Right atrium auricular region (tissue), 2 donors: Measurements from ENCODE around the gene APP. TPM values are rescaled to one million over a fixed set of nuclear protein-coding genes. Genes with fewer than 3 reads are reported as not detected.

ENCODE experiments used
- DNase-seq: peaks from one replicate; pipeline ENCODE4 v3.0.0-alpha.2; 2019; ENCODE audit warnings: low spot score
- H3K27ac ChIP-seq, 2 donors: fragments of 200-600 bp; sonication (generic); 1 replicate in 1 of 2; 2 replicates in 1 of 2; pipeline ENCODE4 v1.5.1; 2016 to 2019
- H3K27me3 ChIP-seq, 2 donors: fragments of 200-600 bp; sonication (generic); one replicate each; pipeline versions ENCODE4 v1.5.1 to v1.6.0; 2017 to 2019
- H3K36me3 ChIP-seq: fragments of 200-600 bp; sonication (generic); one replicate; pipeline ENCODE4 v1.5.1; 2016
- H3K4me1 ChIP-seq, 2 donors: fragments of 200-600 bp; sonication (generic); one replicate each; pipeline versions ENCODE4 v1.5.1 to v1.6.0; 2017 to 2019
- H3K4me3 ChIP-seq, 2 donors: fragments of 200-600 bp; sonication (generic); 1 replicate in 1 of 2; 2 replicates in 1 of 2; pipeline ENCODE4 v1.5.1; 2017 to 2019; ENCODE audit warnings: mild to moderate bottlenecking in 1 of 2, moderate library complexity in 1 of 2
- H3K9me3 ChIP-seq, 2 donors: fragments of 200-600 bp; sonication (generic); one replicate each; pipeline ENCODE4 v1.5.1; 2019
- CTCF ChIP-seq, 2 donors: fragments of 200-600 bp; sonication (generic); IDR thresholded peaks; one replicate each; pipeline ENCODE4 v1.5.1; 2019; ENCODE audit warnings: antibody characterized with exemption in 2 of 2
- total RNA-seq, 2 donors: library from RNA; depleted of rRNA; stranded (reverse); fragments of >200 nt; gene quantifications; one replicate each; pipeline ENCODE4 v1.1.0, GENCODE V29; 2016

The APP gene
- total RNA-seq, 2 donors from 2014 or later: 326 to 389 TPM

DNA sequence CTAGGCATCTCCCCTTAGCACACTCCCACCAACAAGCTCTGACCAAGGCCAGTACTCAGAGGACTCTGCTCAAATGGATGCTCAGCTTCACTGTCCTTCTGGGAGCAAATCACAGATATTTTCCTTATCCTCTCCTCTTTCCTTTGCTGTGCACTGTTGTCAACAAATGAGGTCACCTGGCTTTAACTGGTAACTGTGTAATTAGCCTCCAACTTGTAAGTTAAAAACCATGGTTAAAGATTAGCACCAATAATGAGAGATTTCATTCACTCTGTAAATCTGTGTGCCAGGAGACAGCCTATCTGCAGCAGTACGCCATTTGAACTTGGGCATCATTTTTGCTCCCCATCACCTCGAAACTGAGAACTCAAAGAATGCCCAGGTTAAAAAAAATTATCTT lies 286.3 kb downstream of the APP start:
- H3K9me3 ChIP-seq: no peaks in the 10 kb centered on the region
- H3K27ac ChIP-seq: no peak overlapping the region
- H3K36me3 ChIP-seq: peaks cover 24% of the 10 kb centered on the region
- no peak overlapping the region for H3K4me3 ChIP-seq
- TF ChIP-seq CTCF (IDR thresholded peaks at IDR 0.05): no peak
- no peak for DNase-seq
- no peaks in the 10 kb centered on the region for H3K27me3 ChIP-seq
- H3K4me1 ChIP-seq: peaks cover 0 to 14% of the 10 kb centered on the region in 2 donors

DNA sequence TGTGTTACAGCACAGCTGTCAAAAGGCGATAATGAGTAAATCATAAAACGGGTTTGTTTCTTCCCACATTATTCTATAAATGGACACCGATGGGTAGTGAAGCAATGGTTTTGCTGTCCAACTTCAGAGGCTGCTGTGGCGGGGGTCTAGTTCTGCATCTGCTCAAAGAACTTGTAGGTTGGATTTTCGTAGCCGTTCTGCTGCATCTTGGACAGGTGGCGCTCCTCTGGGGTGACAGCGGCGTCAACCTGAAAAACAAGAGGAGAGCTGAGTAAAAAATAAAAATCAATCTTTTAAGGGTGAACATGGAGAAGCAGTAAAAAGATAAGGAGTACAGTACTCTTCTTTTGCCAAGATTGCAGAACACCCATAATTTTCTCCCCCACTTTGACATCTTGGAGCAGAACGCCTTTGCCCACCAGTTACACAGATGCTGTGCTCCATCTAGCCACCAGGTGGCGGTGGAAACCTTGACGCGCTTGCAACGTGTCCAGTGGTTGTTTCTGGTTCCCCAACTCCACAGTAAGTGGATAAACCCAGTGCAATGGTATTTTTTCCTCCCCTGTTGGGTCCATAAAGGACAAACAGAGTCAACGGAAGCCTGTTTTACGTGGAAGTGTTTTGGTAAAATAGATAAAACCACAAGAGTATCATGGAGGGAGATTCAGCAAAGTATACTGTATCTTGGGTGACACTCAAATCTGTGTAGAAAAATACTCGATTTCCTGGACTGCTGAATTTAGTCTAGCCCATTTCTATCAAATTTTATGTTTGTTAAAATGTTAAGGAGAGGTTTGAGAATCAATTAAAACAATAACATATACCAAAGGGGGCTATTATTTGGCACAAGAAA lies 288.8 kb downstream of the APP start:
- Histone ChIP-seq H3K4me1 (peaks cover 0 to 14% of the 10 kb centered on the region in 2 donors), H3K27me3 (no peaks in the 10 kb centered on the region), H3K27ac (no peak overlapping the region), H3K4me3 (no peak overlapping the region), H3K9me3 (no peaks in the 10 kb centered on the region), H3K36me3 (peaks cover 12% of the 10 kb centered on the region)
- peak; percentile 81 for DNase-seq
- TF ChIP-seq CTCF (IDR thresholded peaks at IDR 0.05): peak; percentile 91 to 96

- H3K36me3 ChIP-seq: peaks cover 12% of the 10 kb centered on the region
- no peaks in the 10 kb centered on the region for H3K9me3 ChIP-seq
- H3K4me1 ChIP-seq: no peaks in the 10 kb centered on the region
- no peak overlapping the region for H3K27ac ChIP-seq
- no peak for DNase-seq
- H3K27me3 ChIP-seq: no peaks in the 10 kb centered on the region
- no peak overlapping the region for H3K4me3 ChIP-seq
- TF ChIP-seq CTCF (IDR thresholded peaks at IDR 0.05): no peak
Observed at GRCh38 chr21:25879203-25879602, 291.4 kb downstream of the APP start.

DNA sequence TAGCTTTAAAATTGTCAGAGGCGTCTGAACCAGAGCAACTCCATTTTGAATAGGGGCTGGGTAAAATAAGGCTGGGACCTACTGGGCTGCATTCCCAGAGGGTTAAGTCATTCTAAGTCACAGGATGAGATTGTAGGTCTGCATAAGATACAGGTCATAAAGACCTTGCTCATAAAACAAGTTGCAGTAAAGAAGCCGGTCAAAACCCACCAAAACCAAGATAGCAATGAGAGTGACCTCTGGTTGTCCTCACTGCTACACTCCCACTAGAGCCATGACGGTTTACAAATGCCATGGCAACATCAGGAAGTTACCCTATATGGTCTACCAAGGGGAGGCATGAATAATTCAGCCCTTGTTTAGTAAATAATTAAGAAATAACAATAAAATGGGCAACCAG lies 292.2 kb downstream of the APP start:
- H3K4me3 ChIP-seq: no peak overlapping the region
- peaks cover 12% of the 10 kb centered on the region for H3K36me3 ChIP-seq
- no peaks in the 10 kb centered on the region for H3K27me3 ChIP-seq
- H3K9me3 ChIP-seq: no peaks in the 10 kb centered on the region
- no peaks in the 10 kb centered on the region for H3K4me1 ChIP-seq
- no peak for DNase-seq
- no peak overlapping the region for H3K27ac ChIP-seq
- TF ChIP-seq CTCF (IDR thresholded peaks at IDR 0.05): no peak

- Histone ChIP-seq H3K9me3 (no peaks in the 10 kb centered on the region), H3K27me3 (no peaks in the 10 kb centered on the region), H3K27ac (no peak overlapping the region), H3K4me1 (no peaks in the 10 kb centered on the region), H3K4me3 (no peak overlapping the region), H3K36me3 (no peaks in the 10 kb centered on the region)
- DNase-seq: no peak
- no peak for TF ChIP-seq CTCF (IDR thresholded peaks at IDR 0.05)
Observed at GRCh38 chr21:25872271-25872670, 298.3 kb downstream of the APP start.

- no peak overlapping the region for H3K27ac ChIP-seq
- TF ChIP-seq CTCF (IDR thresholded peaks at IDR 0.05): no peak
- no peak for DNase-seq
- no peaks in the 10 kb centered on the region for H3K36me3 ChIP-seq
- no peaks in the 10 kb centered on the region for H3K27me3 ChIP-seq
- H3K4me3 ChIP-seq: no peak overlapping the region
- H3K4me1 ChIP-seq: no peaks in the 10 kb centered on the region
- H3K9me3 ChIP-seq: no peaks in the 10 kb centered on the region
Observed at GRCh38 chr21:25871566-25871965, 299.0 kb downstream of the APP start.
